Suppressor macrophage treated with lipopolysaccharide for 1 hour (primary cell): ENCODE data around the gene MBD3L5.
"Not testable (repeated sequence)": the region's sequence is repeated elsewhere in the genome, so short reads cannot be mapped to it uniquely, and the experiment has no call there.

Source experiments
- DNase-seq, 3 donors: peaks; one replicate each; pipeline ENCODE4 v3.0.0-alpha.2; 2020 to 2022

MBD3L5 gene

DNA sequence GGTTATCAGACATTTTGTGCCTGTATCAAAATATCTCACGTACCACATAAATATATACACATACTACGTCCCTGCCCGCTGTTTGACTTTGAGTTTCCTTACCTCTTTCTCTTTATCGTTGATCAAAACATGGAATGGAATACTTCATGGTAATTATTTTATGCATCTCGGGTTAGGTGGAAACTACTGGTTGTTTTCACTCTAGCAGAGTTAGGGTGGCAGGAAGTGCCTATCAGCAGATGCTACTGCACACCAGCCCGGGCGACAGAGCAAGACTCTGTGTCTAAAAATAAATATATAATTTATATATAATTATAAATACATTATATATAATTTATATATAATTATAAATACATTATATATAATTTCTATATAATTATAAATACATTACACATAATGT, 22.5 kb downstream of the MBD3L5 start:
- DNase-seq: not testable (repeated sequence)

DNA sequence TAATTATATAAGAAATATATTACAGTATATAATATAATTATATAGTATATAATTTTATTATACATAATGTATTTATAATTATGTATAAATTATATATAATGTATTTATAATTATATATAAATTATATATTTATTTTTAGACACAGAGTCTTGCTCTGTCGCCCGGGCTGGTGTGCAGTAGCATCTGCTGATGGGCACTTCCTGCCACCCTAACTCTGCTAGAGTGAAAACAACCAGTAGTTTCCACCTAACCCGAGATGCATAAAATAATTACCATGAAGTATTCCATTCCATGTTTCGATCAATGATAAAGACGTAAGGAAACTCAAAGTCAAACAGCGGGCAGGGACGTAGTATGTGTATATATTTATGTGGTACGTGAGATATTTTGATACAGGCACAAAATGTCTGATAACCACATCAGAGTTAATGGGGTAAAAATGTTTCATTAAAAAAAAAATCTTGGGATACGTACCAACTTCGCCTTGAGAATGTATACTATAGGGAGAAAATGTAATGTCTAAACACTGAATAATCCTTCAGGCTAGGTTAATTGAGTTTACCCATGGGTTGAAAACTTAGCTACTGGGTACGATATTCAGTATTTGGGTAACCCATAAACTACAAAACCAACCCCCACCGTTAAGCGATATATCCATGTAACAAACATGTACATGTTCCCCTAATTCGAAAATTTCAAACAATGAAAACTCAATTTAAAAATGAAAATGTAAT, 24.4 kb downstream of the MBD3L5 start:
- DNase-seq: not testable (repeated sequence)

DNA sequence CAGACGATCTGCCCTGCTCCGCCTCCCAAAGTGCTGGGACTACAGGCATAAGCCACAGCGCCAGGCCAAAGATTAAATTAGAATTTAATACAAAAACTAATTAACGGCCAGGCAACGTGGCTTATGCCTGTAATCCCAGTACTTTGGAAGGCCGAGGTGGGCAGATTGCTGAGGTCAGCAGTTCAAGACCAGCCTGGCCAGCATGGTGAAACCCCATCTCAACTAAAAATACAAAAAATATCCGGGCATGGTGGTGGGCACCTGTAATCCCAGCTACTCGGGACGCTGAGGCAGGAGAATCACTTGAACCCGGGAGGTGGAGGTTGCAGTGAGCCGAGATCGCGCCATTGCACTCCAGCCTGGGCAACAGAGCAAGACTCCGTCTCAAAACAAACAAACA, 25.3 kb downstream of the MBD3L5 start:
- DNase-seq: not testable (repeated sequence)

DNA sequence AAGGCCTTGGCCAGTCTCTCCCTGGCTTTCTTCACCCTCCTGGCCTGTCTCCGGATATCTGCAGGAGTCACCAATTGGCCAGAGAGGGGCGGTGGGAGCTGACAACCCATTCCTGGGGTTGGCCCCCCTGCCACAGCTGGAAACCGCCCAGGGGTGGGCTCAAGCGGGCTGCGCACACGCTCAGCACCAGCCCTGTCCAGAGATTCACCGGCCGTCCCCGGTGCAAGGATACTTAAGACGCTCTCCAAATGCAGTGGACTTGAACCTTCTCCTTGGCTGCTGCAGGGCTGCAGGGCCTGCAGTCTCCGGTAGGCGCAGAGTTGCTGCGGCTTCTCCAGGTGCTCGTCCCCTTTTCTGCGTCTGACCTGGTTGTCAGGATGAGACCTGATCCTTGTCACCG, 26.0 kb downstream of the MBD3L5 start:
- not testable (repeated sequence) for DNase-seq

DNA sequence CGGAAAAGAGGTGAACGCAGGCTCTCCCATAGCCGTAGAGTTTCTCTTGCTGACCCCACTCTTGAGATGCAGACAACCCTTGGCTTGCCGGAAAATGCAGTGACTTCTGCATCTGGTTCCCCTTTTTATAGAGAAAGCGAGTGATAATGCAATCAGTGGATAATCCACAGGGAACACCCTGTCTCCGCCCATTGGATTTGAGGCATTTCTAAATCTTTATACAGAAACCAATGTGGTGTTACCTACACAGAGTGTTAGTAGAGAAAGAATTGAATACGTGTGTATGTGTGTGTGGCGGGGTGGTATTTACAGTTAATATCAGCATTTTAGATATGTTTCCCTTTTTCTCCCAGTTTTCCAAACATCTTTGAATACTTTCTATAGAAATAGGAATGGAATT, 28.2 kb downstream of the MBD3L5 start, which contains the start of gene MBD3L3:
TSS of gene MBD3L3 (minus strand) at position 101 of the 400 bp plus-strand sequence. CDS start at position 30, 71 bp downstream.
- DNase-seq: not testable (repeated sequence)

DNA sequence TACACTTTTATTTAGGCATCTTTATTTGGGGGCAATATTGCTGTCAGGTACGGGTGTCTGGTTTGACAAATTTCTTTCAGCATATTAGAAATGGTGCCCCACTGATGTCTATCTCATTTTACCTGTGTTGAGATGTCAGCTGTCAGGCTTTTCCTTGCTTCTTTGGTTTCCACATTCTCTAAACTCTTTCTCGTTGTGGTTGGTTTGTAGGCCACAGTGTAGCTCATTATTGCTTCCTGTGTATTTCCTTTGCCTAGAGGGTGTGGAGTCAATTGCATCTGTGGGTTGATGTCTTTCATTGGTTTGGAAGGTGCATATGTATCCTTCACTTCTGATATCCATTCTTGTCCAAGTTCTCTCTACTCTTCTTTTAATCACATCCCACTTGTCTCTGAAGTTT, 29.6 kb downstream of the MBD3L5 start:
- not testable (repeated sequence) for DNase-seq

DNA sequence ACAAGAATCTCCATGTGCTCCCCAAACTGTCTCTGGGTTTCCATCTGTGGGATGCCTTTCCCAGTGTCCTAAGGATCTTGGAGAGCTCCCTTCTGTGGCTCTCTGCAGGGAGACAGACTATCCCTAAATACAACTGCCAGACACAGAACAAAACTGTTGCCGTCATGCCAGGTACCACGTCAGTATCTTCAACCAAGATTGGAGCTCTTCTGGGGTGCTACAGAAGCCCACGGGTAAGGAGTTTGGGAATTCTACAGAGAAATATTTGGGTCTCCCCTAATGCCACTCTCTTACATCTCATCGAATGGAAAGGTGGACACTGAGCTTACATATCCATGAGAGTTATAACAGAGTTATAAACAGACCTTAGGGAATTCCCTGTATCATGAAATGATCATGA, 33.0 kb downstream of the MBD3L5 start:
- no peak for DNase-seq

DNA sequence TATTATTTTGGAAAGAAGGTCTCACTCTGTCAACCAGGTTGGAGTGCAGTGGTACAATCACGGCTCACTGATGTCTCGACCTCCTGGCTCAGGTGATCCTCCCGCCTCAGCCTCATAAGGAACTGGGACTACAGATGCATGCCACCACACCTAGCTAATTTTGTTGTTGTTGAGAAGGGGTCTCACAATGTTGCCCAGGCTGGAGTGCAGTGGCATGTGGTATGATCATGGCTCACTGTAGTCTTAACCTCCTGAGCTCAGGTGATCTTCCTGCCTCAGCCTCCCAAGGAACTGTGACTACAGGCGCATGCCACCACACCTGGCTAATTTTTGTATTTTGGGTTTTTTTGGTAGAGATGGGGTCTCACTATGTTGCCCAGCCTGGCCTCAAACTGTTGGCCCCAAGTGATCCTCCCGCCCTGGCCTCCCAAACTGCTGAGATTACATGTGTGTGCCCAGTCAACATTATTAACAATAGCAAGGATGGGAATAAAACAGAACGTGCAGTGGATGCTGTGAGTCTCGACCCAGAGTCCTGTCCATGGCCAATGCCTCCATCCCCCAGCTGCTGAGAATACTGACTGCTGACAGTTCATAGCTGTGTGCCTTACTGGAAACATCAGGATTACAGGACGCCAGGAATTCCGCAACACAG, 33.5 kb downstream of the MBD3L5 start:
- no peak for DNase-seq

DNA sequence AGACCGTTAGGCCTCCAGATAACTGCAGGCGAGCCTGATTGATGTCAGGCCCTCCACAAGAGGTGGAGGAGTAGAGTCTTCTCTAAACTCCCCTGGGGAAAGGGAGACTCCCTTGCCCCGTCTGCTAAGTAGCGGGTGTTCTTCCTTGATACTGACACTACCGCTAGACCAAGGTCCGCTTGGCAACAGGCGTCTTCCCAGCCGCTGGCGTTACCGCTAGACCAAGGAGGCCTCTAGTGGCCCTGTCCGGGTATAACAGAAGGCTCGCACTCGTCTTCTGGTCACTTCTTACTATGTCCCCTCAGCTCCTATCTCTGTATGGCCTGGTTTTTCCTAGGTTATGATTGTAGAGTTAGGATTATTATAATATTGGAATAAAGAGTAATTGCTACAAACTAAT, 36.7 kb downstream of the MBD3L5 start:
- peak in 2 of 3 donors; percentile 13 for DNase-seq

DNA sequence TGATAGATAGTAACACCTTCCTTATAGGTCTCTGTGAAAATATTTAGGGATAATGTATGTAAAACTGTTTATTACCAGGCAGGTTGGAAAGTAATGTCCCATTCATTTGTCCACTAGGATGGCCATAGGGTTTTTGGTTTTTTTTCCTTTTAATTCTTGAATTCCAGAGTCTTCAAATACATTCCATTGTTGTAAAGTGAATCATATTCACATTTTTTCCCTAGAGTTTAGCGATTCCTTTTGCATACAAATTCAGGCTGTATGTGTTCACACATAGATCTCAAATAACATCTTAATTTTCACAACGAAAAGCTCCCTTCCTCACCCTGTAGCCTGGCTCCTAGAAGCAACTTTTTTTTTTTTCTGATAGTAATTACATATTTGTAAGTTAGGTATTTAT, 37.3 kb downstream of the MBD3L5 start:
- no peak for DNase-seq

DNA sequence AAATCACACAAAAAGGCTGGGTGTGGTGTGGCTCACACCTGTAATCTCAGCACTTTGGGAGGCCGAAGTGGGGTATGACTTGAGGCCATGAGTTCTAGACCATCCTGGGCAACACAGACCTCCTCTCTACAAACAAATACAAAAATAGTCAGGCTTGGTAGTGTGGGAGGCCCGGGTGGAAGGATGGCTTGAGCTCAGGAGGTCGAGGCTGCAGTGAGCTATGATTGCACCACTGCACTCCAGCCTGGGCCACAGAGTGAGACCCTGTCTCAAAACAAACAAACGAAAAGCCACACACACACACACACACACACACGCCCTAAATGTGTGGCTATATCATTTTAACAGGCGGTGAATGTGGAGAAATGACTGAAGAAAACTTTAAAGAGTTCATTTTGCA, 38.2 kb downstream of the MBD3L5 start:
- no peak for DNase-seq

DNA sequence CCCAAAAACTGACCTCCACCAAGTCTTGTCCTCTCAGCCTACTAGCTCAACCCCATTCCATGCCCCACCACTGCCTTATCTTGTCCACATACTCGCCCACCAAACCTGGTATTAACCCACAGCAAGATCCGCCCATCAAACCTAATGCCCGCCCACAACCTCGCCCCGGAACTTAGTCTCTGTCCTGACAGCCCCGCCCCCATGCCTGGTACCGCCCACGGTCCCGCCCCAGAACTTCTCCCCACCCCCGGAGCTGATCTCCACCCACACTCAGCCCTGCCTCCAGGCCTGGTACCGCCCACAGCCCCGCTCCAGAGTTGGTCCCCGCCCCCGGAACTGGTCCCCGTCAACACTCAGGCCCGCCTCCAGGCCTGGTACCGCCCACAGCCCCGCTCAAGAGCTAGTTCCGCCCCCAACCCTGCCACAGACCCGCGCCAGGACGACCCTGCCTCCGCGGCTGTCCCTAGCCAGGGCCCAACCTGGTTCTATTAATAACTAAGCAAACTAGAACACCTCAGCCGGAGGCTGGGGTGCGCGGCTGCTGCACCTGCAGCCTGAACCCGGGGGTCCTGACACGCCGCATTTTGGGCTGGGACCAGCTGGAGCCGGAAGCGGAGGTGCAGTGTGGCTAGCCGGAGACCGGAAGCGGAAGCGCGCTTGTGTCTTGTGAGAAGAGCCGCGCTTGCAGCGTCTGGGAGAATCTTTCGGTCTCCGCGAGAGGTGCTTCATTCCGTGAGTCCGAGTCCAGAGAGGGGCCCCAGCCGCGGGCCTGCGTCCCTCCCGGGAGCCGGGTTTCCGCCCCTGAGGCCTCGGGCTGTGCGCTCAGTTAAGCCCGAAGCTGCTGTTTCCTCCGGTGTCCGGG, 38.9 kb downstream of the MBD3L5 start, which contains the start of gene ZNF557:
TSS of gene ZNF557 (plus strand) at position 662 of the 862 bp plus-strand sequence. CDS start 5,372 bp downstream, outside the sequence.
- peak; percentile 98 to 99 (median 98) for DNase-seq

DNA sequence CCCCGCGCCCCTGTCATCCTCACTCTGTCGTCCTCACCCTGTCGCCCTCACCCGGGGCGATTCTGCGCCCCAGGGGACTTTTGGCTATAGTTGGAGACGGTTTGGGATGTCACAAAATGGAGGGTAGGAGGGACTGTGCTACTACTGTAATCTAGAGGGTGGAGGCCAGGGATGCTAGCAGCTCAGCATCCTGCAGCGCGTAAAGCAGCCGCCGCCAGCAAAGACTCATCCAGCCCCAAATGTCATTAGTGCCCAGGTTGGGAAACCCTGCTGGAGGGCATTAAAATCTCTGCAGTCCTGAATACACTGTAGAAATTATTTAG, 39.5 kb downstream of the MBD3L5 start:
- peak in 1 of 3 donors; percentile 25 for DNase-seq

DNA sequence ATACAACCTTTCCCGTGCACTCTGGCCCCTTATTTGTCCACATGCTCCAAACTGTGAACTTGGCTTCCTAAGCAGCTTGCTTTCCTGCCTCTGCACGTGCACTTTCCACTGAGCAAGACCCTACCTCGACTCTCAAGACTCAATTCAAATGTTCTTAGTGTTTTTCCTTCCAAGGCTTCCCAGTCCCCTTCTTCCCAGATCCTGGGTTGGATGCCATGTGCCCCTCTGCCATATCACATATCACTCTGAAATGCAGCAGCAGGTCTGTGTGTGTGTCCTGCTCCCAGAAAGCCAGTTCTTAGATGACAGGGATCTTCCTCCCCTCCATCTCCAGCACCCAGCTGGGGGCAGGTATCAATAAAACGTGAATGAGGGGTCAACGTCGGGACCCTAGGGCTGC, 42.2 kb downstream of the MBD3L5 start:
- no peak for DNase-seq

DNA sequence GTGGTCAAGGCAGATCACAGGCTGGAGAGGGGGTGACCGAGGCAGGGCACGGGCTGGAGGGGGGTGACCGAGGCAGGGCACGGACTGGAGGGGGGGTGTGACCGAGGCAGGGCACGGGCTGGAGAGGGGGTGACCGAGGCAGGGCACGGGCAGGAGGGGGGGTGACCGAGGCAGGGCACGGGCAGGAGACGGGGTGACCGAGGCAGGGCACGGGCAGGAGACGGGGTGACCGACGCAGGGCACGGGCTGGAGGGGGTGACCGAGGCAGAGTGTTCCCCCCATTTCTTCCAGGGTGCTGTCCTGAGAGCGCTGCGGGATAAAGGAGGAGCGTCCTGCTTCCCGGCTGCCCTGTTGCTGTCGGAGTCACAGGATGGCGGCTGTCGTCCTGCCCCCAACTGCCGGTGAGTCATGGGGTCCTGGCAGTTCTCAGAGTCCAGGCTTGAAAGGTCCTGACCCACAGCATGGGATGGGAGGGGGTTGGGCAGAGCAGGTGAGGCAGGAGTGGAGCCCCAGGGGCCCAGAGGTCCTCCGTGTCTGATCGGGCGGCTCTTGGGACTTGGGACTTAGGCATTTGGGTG, 44.4 kb downstream of the MBD3L5 start:
- no peak for DNase-seq

DNA sequence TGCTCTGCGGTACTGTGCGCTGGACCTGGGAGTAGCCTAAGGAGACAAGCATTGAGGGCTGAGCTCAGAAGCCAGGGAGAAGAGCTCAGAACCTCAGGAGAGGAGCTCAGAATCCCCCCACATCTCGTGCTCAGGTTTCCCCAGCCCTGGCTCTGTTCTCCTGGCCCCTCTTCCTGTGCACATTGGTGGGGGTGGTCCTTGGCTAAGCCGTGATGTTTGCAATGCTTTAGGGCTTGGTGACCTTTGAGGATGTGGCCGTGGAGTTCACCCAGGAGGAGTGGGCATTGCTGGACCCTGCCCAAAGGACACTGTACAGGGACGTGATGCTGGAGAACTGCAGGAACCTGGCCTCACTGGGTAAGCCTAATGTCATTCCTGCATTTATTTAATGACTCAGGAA, 45.8 kb downstream of the MBD3L5 start:
- no peak for DNase-seq

DNA sequence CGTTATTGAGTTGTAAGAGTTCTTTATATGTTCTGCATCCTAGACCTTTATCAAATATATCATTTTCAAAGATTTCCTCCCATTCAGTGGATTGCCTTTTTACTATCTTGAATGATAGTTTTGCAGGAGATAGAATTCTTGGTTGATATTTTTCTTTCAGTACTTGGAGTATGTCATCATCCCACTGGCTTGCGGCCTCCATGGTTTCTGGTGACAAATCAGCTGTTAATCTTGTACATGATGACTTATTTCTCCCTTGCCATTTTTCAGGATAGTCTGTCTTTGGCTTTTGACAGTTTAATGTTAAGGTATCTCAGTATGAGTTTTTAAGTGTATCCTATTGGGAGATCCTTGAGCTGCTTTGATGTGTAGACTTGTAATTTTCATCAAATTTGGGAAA, 47.6 kb downstream of the MBD3L5 start:
- DNase-seq: no peak
